ENCODE results near the gene ANXA6. TPM values are rescaled to one million over a fixed set of nuclear protein-coding genes. Genes with fewer than 3 reads are reported as not detected.

ANXA6 gene
- total RNA-seq, 1 donor from 2014 or later = 224 TPM

DNA sequence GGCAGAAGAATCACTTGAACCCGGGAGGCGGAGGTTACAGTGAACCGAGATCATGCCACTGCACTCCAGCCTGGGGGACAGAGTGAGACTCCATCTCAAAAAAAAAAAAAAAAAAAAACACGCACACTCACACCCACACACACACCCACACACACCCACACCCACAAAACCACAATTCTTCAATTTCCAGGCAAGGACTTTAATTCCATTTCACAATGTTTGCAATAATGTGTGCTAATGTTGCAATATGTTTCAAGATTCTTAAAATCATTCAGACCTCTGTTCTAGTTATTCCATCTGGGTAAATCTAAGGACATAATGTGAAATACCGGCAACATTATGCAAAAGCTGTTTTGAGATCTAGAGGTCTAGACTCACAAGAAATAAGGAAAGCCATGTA lies 38.0 kb upstream of the ANXA6 start:
- H3K4me3 Mint-ChIP-seq (ENCODE audit: unreplicated experiment) = no peak overlapping the region
- no peaks in the 10 kb centered on the region for H3K36me3 Mint-ChIP-seq (ENCODE audit: low read depth, unreplicated experiment)
- no peak overlapping the region for H3K27ac Mint-ChIP-seq (ENCODE audit: unreplicated experiment)
- H3K4me1 Mint-ChIP-seq (ENCODE audit: unreplicated experiment) = no peaks in the 10 kb centered on the region
- H3K9me3 Mint-ChIP-seq (ENCODE audit: unreplicated experiment) = peaks cover 4% of the 10 kb centered on the region
- TF ChIP-seq, protein P1, sequence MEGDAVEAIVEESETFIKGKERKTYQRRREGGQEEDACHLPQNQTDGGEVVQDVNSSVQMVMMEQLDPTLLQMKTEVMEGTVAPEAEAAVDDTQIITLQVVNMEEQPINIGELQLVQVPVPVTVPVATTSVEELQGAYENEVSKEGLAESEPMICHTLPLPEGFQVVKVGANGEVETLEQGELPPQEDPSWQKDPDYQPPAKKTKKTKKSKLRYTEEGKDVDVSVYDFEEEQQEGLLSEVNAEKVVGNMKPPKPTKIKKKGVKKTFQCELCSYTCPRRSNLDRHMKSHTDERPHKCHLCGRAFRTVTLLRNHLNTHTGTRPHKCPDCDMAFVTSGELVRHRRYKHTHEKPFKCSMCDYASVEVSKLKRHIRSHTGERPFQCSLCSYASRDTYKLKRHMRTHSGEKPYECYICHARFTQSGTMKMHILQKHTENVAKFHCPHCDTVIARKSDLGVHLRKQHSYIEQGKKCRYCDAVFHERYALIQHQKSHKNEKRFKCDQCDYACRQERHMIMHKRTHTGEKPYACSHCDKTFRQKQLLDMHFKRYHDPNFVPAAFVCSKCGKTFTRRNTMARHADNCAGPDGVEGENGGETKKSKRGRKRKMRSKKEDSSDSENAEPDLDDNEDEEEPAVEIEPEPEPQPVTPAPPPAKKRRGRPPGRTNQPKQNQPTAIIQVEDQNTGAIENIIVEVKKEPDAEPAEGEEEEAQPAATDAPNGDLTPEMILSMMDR (IDR thresholded peaks at IDR 0.05; ENCODE audit: unreplicated experiment) = no peak
- no peak for DNase-seq (ENCODE audit: low spot score)
- H3K27me3 Mint-ChIP-seq (ENCODE audit: unreplicated experiment) = no peaks in the 10 kb centered on the region

- DNase-seq (ENCODE audit: low spot score) = no peak
- peaks cover 3% of the 10 kb centered on the region for H3K4me1 Mint-ChIP-seq (ENCODE audit: unreplicated experiment)
- no peak overlapping the region for H3K27ac Mint-ChIP-seq (ENCODE audit: unreplicated experiment)
- H3K27me3 Mint-ChIP-seq (ENCODE audit: unreplicated experiment) = no peaks in the 10 kb centered on the region
- peaks cover 4% of the 10 kb centered on the region for H3K9me3 Mint-ChIP-seq (ENCODE audit: unreplicated experiment)
- H3K36me3 Mint-ChIP-seq (ENCODE audit: low read depth, unreplicated experiment) = no peaks in the 10 kb centered on the region
- TF ChIP-seq, protein P1 (IDR thresholded peaks at IDR 0.05; ENCODE audit: unreplicated experiment) = no peak
- no peak overlapping the region for H3K4me3 Mint-ChIP-seq (ENCODE audit: unreplicated experiment)
Observed at GRCh38 chr5:151192626-151193025, 35.0 kb upstream of the ANXA6 start.

DNA sequence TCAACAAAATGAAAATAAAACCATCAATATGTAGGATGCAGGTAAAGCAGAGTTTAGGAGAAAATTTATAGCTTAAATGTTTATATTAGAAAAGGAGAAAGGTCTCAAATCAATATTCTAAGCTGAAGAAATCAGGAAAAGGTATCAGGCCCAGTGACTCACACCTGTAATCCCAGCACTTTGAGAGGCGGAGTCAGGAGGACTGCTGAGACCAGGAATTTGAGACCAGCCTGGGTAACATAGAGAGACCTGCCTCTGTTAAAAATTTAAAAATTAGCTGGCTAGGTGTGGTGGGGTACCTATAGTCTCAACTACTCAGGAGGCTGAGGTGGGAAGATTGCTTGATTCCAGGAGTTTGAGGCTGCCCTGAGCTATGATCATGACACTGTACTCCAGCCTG lies 34.1 kb upstream of the ANXA6 start:
- no peak overlapping the region for H3K4me3 Mint-ChIP-seq (ENCODE audit: unreplicated experiment)
- DNase-seq (ENCODE audit: low spot score) = no peak
- no peaks in the 10 kb centered on the region for H3K36me3 Mint-ChIP-seq (ENCODE audit: low read depth, unreplicated experiment)
- TF ChIP-seq, protein P1 (IDR thresholded peaks at IDR 0.05; ENCODE audit: unreplicated experiment) = no peak
- H3K4me1 Mint-ChIP-seq (ENCODE audit: unreplicated experiment) = peaks cover 3% of the 10 kb centered on the region
- H3K27me3 Mint-ChIP-seq (ENCODE audit: unreplicated experiment) = peaks cover 2% of the 10 kb centered on the region
- no peak overlapping the region for H3K27ac Mint-ChIP-seq (ENCODE audit: unreplicated experiment)
- peaks cover 4% of the 10 kb centered on the region for H3K9me3 Mint-ChIP-seq (ENCODE audit: unreplicated experiment)

GRCh38 chr5:151189151-151189550 lies 31.6 kb upstream of the ANXA6 start:
- TF ChIP-seq, protein P1 (IDR thresholded peaks at IDR 0.05; ENCODE audit: unreplicated experiment) = no peak

GRCh38 chr5:151186538-151186937 lies 29.0 kb upstream of the ANXA6 start:
- H3K9me3 Mint-ChIP-seq (ENCODE audit: unreplicated experiment) = peaks cover 4% of the 10 kb centered on the region
- H3K27ac Mint-ChIP-seq (ENCODE audit: unreplicated experiment) = no peak overlapping the region
- no peak for DNase-seq (ENCODE audit: low spot score)
- no peaks in the 10 kb centered on the region for H3K36me3 Mint-ChIP-seq (ENCODE audit: low read depth, unreplicated experiment)
- peaks cover 11% of the 10 kb centered on the region for H3K4me1 Mint-ChIP-seq (ENCODE audit: unreplicated experiment)
- H3K27me3 Mint-ChIP-seq (ENCODE audit: unreplicated experiment) = peaks cover 5% of the 10 kb centered on the region
- TF ChIP-seq, protein P1 (IDR thresholded peaks at IDR 0.05; ENCODE audit: unreplicated experiment) = no peak
- no peak overlapping the region for H3K4me3 Mint-ChIP-seq (ENCODE audit: unreplicated experiment)

More at GRCh38 chr5:151189151-151189550, 31.6 kb upstream of the ANXA6 start:
- peaks cover 4% of the 10 kb centered on the region for H3K9me3 Mint-ChIP-seq (ENCODE audit: unreplicated experiment)
- H3K27me3 Mint-ChIP-seq (ENCODE audit: unreplicated experiment) = peaks cover 5% of the 10 kb centered on the region
- no peak for DNase-seq (ENCODE audit: low spot score)
- no peaks in the 10 kb centered on the region for H3K36me3 Mint-ChIP-seq (ENCODE audit: low read depth, unreplicated experiment)
- no peak overlapping the region for H3K27ac Mint-ChIP-seq (ENCODE audit: unreplicated experiment)
- no peak overlapping the region for H3K4me3 Mint-ChIP-seq (ENCODE audit: unreplicated experiment)
- H3K4me1 Mint-ChIP-seq (ENCODE audit: unreplicated experiment) = peaks cover 6% of the 10 kb centered on the region

Data from endothelial cell (in vitro differentiated cells).